ENCODE measurements around the gene CLECL1.

- no peak for TF ChIP-seq TEAD4 (IDR thresholded peaks at IDR 0.05; ENCODE audit: low read length)
- TF ChIP-seq TEAD4 (CRISPR knock-in tag; IDR thresholded peaks at IDR 0.05; ENCODE audit: borderline replicate concordance), result no peak
- no peak for TF ChIP-seq JUND (IDR thresholded peaks at IDR 0.05; ENCODE audit: borderline replicate concordance, low read depth, low read length)
- TF ChIP-seq JUND (tag; IDR thresholded peaks at IDR 0.05; ENCODE audit: borderline replicate concordance, low read depth, low read length), result no peak
- TF ChIP-seq POLR2AphosphoS5 (IDR thresholded peaks at IDR 0.05; ENCODE audit: control insufficient read depth, insufficient read depth, low read depth, low read length), result no peak
Measured at GRCh38 chr12:9699269-9699897, 33.5 kb downstream of the CLECL1 start.
